Measurements from ENCODE around the gene DUSP16. TPM values are rescaled to one million over a fixed set of nuclear protein-coding genes. Genes with fewer than 3 reads are reported as not detected.
"Not testable (repeated sequence)": the region's sequence is repeated elsewhere in the genome, so short reads cannot be mapped to it uniquely, and the experiment has no call there.

Gene DUSP16
- total RNA-seq, 5 donors from 2014 or later (not counting 1 experiment from before 2014, with no cell fraction given) = 44.6 to 72.3 (median 61.0) TPM

DNA sequence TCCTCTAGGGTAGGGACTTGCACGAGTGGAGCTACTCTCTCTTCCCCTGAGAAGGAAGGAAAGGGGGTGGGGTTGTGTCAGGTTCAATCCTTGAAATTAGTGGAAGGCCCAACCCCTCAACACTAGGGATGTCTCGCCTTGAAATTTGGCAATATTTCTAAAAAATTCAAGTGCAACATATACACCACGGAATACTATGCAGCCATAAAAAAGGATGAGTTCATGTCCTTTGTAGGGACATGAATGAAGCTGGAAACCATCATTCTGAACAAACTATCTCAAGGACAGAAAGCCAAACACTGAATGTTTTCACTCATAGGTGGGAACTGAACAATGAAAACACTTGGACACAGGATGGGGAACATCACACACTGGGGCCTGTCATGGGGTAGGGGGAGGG lies 33.9 kb upstream of the DUSP16 start:
- CTCF ChIA-PET; DNase-seq; H3K27ac Mint-ChIP-seq; H3K9me3 ChIP-seq; H3K27ac ChIP-seq (ENCODE audit: low read length); H3K36me3 Mint-ChIP-seq; H3K4me1 Mint-ChIP-seq; H3K4me3 ChIP-seq (ENCODE audit: control insufficient read depth in 1 of 2, extremely low read depth in 1 of 2, low read length in 1 of 2); H3K4me1 ChIP-seq (ENCODE audit: control insufficient read depth in 1 of 2, extremely low read depth in 1 of 2, insufficient read depth in 2 of 2, low read length in 2 of 2); H3K4me3 Mint-ChIP-seq; ATAC-seq (replicated peaks in 1 of 4); H3K9me3 Mint-ChIP-seq; H3K36me3 ChIP-seq (ENCODE audit: control insufficient read depth in 2 of 2, extremely low read depth in 1 of 2, insufficient read depth in 1 of 2, low read length in 1 of 2); H3K27me3 ChIP-seq (replicated peaks in 1 of 2; ENCODE audit: control insufficient read depth in 2 of 2, extremely low read depth in 1 of 2, insufficient read depth in 2 of 2, low read length in 1 of 2); H3K27me3 Mint-ChIP-seq: not testable (repeated sequence)
- WGBS (ENCODE audit: insufficient coverage) = no CpG with 5 or more reads among the region's 3 CpGs
- POLR2A ChIA-PET = interaction anchor here in 1 of 2 donors (0.6 kb wide), 1 partner anchor 94 kb away, joined by 9 read pairs; no protein-coding TSS in a partner anchor

DNA sequence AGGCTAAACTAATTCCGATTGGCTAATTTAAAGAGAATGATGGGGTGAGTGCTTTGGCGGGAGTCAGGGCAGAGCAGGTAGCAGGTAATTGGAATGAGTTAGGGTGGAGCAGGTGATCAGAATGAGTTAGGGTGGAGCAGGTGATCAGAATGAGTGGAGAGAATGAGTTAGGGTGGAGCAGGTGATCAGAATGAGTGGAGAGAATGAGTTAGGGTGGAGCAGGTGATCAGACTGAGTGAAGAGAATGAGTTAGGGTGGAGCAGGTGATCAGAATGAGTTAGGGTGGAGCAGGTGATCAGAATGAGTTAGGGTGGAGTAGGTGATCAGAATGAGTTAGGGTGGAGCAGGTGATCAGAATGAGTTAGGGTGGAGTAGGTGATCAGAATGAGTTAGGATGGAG lies 33.3 kb upstream of the DUSP16 start:
- ATAC-seq (replicated peaks in 1 of 4); H3K4me3 Mint-ChIP-seq; H3K27me3 ChIP-seq (replicated peaks in 1 of 2; ENCODE audit: control insufficient read depth in 2 of 2, extremely low read depth in 1 of 2, insufficient read depth in 2 of 2, low read length in 1 of 2); H3K27ac Mint-ChIP-seq; H3K4me1 ChIP-seq (ENCODE audit: control insufficient read depth in 1 of 2, extremely low read depth in 1 of 2, insufficient read depth in 2 of 2, low read length in 2 of 2); H3K27me3 Mint-ChIP-seq; H3K9me3 ChIP-seq; H3K4me3 ChIP-seq (ENCODE audit: control insufficient read depth in 1 of 2, extremely low read depth in 1 of 2, low read length in 1 of 2); H3K36me3 ChIP-seq (ENCODE audit: control insufficient read depth in 2 of 2, extremely low read depth in 1 of 2, insufficient read depth in 1 of 2, low read length in 1 of 2); H3K9me3 Mint-ChIP-seq; H3K27ac ChIP-seq (ENCODE audit: low read length); H3K36me3 Mint-ChIP-seq; H3K4me1 Mint-ChIP-seq; CTCF ChIA-PET; POLR2A ChIA-PET; DNase-seq: not testable (repeated sequence)
- no CpG with 5 or more reads among the region's 2 CpGs for WGBS (ENCODE audit: insufficient coverage)

DNA sequence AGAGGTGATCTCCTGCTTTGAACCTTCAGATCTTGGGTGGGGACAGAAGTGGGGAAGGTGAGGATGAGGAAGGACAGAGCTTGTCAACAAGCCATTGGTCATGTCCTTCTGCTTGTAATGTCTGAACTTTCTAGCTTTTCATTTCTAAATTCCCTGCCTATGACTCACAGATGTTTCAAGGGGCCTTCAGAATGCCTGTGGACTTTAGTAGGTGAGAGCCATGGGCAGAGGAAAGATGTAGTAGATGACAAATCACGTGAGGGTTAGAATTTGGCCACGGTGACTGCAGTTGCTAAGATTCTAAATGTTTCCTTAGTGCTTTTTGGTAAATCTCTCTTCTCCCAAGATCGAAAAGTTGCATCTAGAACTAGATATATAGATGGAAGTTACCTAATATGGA lies 30.3 kb upstream of the DUSP16 start:
- peaks cover 0 to 3% (median 0%) of the 10 kb centered on the region in 3 donors for H3K4me1 Mint-ChIP-seq
- no peak overlapping the region for H3K27ac ChIP-seq (ENCODE audit: low read length)
- WGBS (ENCODE audit: insufficient coverage) = no CpG with 5 or more reads among the region's 3 CpGs
- no peaks in the 10 kb centered on the region for H3K9me3 Mint-ChIP-seq
- no peaks in the 10 kb centered on the region for H3K4me1 ChIP-seq (ENCODE audit: control insufficient read depth in 1 of 2, extremely low read depth in 1 of 2, insufficient read depth in 2 of 2, low read length in 2 of 2)
- H3K27ac Mint-ChIP-seq = no peak overlapping the region
- no peaks in the 10 kb centered on the region for H3K36me3 ChIP-seq (ENCODE audit: control insufficient read depth in 2 of 2, extremely low read depth in 1 of 2, insufficient read depth in 1 of 2, low read length in 1 of 2)
- ChIA-PET CTCF (no interaction called here), POLR2A (no interaction called here)
- H3K4me3 Mint-ChIP-seq = no peak overlapping the region
- DNase-seq (no peak), ATAC-seq (replicated peaks in 1 of 4) (no peak)
- H3K27me3 ChIP-seq (replicated peaks in 1 of 2; ENCODE audit: control insufficient read depth in 2 of 2, extremely low read depth in 1 of 2, insufficient read depth in 2 of 2, low read length in 1 of 2) = no peaks in the 10 kb centered on the region
- no peaks in the 10 kb centered on the region for H3K27me3 Mint-ChIP-seq
- no peak overlapping the region for H3K4me3 ChIP-seq (ENCODE audit: control insufficient read depth in 1 of 2, extremely low read depth in 1 of 2, low read length in 1 of 2)
- H3K9me3 ChIP-seq = no peaks in the 10 kb centered on the region
- no peaks in the 10 kb centered on the region for H3K36me3 Mint-ChIP-seq

DNA sequence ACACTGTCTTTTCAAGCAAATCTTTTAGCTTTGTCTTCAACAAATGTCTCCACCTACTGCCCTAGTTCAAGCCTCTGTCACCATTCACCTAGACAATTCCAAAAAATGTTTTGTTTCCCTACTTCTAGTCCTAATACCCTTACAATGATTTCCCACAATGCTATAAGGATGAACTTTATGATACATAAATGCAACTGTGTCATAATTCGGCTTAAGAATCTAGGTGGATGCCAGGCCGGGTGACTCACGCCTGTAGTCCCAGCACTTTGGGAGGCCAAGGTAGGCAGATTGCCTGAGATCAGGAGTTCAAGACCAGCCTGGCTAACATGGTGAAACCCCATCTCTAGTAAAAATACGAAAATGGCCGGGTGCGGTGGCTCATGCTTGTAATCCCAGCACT lies 28.3 kb upstream of the DUSP16 start:
- Mint-ChIP-seq H3K27ac (no peak overlapping the region), H3K27me3 (no peaks in the 10 kb centered on the region)

DNA sequence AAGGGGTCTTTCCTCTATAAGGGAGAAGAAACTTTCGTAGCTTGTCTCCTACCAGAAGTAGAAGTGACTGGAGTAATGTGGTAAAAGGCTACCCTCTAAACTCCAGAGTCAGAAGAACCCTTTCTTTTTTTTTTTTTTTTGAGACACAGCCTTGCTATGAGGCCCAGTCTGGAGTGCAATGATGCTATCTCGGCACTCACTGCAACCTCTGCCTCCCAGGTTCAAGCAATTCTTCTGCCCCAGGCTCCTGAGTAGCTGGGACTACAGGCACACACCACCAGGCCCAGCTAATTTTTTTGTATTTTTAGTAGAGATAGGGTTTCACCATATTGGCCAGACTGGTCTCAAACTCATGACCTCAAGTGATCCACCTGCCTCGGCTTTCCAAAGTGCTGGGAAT lies 25.8 kb upstream of the DUSP16 start:
- not testable (repeated sequence) for DNase-seq; H3K9me3 Mint-ChIP-seq; H3K27me3 ChIP-seq (replicated peaks in 1 of 2; ENCODE audit: control insufficient read depth in 2 of 2, extremely low read depth in 1 of 2, insufficient read depth in 2 of 2, low read length in 1 of 2); H3K27me3 Mint-ChIP-seq; H3K9me3 ChIP-seq; H3K27ac Mint-ChIP-seq; H3K4me3 Mint-ChIP-seq; H3K4me1 Mint-ChIP-seq; H3K4me1 ChIP-seq (ENCODE audit: control insufficient read depth in 1 of 2, extremely low read depth in 1 of 2, insufficient read depth in 2 of 2, low read length in 2 of 2); ATAC-seq (replicated peaks in 1 of 4); H3K36me3 Mint-ChIP-seq; H3K36me3 ChIP-seq (ENCODE audit: control insufficient read depth in 2 of 2, extremely low read depth in 1 of 2, insufficient read depth in 1 of 2, low read length in 1 of 2); H3K27ac ChIP-seq (ENCODE audit: low read length); H3K4me3 ChIP-seq (ENCODE audit: control insufficient read depth in 1 of 2, extremely low read depth in 1 of 2, low read length in 1 of 2)
- ChIA-PET CTCF (interaction anchor here in 1 of 2 donors (0.6 kb wide), 1 partner anchor 213 kb away, joined by 3 read pairs; no protein-coding TSS in a partner anchor), POLR2A (interaction anchor here in 1 of 2 donors (0.6 kb wide), 1 partner anchor 90 kb away, joined by 3 read pairs; no protein-coding TSS in a partner anchor)
- no CpG with 5 or more reads among the region's 3 CpGs for WGBS (ENCODE audit: insufficient coverage)

More for the DNA sequence above, 28.3 kb upstream of the DUSP16 start:
- peaks cover 0 to 3% (median 0%) of the 10 kb centered on the region in 3 donors for H3K4me1 Mint-ChIP-seq
- H3K9me3 Mint-ChIP-seq = no peaks in the 10 kb centered on the region
- H3K9me3 ChIP-seq = no peaks in the 10 kb centered on the region
- H3K4me3 ChIP-seq (ENCODE audit: control insufficient read depth in 1 of 2, extremely low read depth in 1 of 2, low read length in 1 of 2) = no peak overlapping the region
- no peaks in the 10 kb centered on the region for H3K4me1 ChIP-seq (ENCODE audit: control insufficient read depth in 1 of 2, extremely low read depth in 1 of 2, insufficient read depth in 2 of 2, low read length in 2 of 2)
- H3K27ac ChIP-seq (ENCODE audit: low read length) = no peak overlapping the region
- no peaks in the 10 kb centered on the region for H3K36me3 ChIP-seq (ENCODE audit: control insufficient read depth in 2 of 2, extremely low read depth in 1 of 2, insufficient read depth in 1 of 2, low read length in 1 of 2)
- no peak for ATAC-seq (replicated peaks in 1 of 4)
- H3K36me3 Mint-ChIP-seq = no peaks in the 10 kb centered on the region
- WGBS (ENCODE audit: insufficient coverage) = 100% methylated on average over 3 of the region's 6 CpGs
- DNase-seq = no peak
- no peaks in the 10 kb centered on the region for H3K27me3 ChIP-seq (replicated peaks in 1 of 2; ENCODE audit: control insufficient read depth in 2 of 2, extremely low read depth in 1 of 2, insufficient read depth in 2 of 2, low read length in 1 of 2)
- no peak overlapping the region for H3K4me3 Mint-ChIP-seq
- ChIA-PET CTCF (interaction anchor here in 1 of 2 donors (1.1 to 1.8 kb wide), 2 partner anchors 10 to 146 kb away, joined by 4 read pairs; no protein-coding TSS in a partner anchor), POLR2A (interaction anchor here in 1 of 2 donors (0.9 kb wide), 1 partner anchor 123 kb away, joined by 3 read pairs; no protein-coding TSS in a partner anchor)

DNA sequence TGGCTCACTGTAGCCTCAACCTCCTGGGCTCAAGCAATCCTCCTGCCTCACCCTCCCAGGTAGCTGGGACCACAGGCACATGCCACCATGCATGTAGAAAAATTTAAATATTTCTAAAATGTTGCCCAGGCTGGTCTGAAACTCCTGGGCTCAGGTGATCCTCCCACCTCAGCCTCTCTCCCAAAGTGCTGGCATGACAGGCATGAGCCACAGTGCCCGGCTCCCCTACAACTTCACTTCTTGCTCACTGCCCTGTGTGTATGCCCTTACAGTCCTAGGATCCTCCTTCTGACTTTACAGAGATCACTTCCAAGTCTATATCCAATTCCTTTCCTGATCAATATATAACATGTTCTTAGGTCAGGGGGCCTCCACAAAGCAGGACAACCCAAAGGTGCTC lies 25.2 kb upstream of the DUSP16 start:
- POLR2A ChIA-PET = interaction anchor here in 1 of 2 donors (0.6 kb wide), 1 partner anchor 90 kb away, joined by 3 read pairs; no protein-coding TSS in a partner anchor
- H3K36me3 Mint-ChIP-seq = no peaks in the 10 kb centered on the region
- DNase-seq (no peak), ATAC-seq (replicated peaks in 1 of 4) (no peak)
- WGBS (ENCODE audit: insufficient coverage) = 80% methylated on average over 1 of the region's 1 CpG
- H3K36me3 ChIP-seq (ENCODE audit: control insufficient read depth in 2 of 2, extremely low read depth in 1 of 2, insufficient read depth in 1 of 2, low read length in 1 of 2) = no peaks in the 10 kb centered on the region
- peaks cover 1 to 3% of the 10 kb centered on the region in 2 donors for H3K27me3 Mint-ChIP-seq
- H3K27ac ChIP-seq (ENCODE audit: low read length) = no peak overlapping the region
- H3K4me3 Mint-ChIP-seq = no peak overlapping the region
- no peak overlapping the region for H3K4me3 ChIP-seq (ENCODE audit: control insufficient read depth in 1 of 2, extremely low read depth in 1 of 2, low read length in 1 of 2)
- peaks cover 0 to 6% (median 2%) of the 10 kb centered on the region in 3 donors for H3K4me1 Mint-ChIP-seq
- H3K9me3 Mint-ChIP-seq = no peaks in the 10 kb centered on the region
- no peaks in the 10 kb centered on the region for H3K4me1 ChIP-seq (ENCODE audit: control insufficient read depth in 1 of 2, extremely low read depth in 1 of 2, insufficient read depth in 2 of 2, low read length in 2 of 2)
- no peaks in the 10 kb centered on the region for H3K27me3 ChIP-seq (replicated peaks in 1 of 2; ENCODE audit: control insufficient read depth in 2 of 2, extremely low read depth in 1 of 2, insufficient read depth in 2 of 2, low read length in 1 of 2)
- no peak overlapping the region for H3K27ac Mint-ChIP-seq
- H3K9me3 ChIP-seq = no peaks in the 10 kb centered on the region
- CTCF ChIA-PET = no interaction called here
